Panc1 (cell line): ENCODE measurements around the gene PTK7. TPM values are rescaled to one million over a fixed set of nuclear protein-coding genes. Genes with fewer than 3 reads are reported as not detected.

Source experiments
- ATAC-seq: fragments of 200-7000 bp; cut with Tn5 transposase; 2 replicates; pipeline ENCODE4 v1.9.1; 2020; ENCODE audit warnings: mild to moderate bottlenecking, moderate library complexity
- Bru-seq: library from RNA; stranded (reverse); fragments of 400-500 nt; gene quantifications from one replicate; lab custom pipeline; 2021; lab: Mats Ljungman, UMichigan
- BruChase-seq, 2 experiments: library from RNA; stranded (reverse); fragments of 400-500 nt; gene quantifications; one replicate each; lab custom pipeline; 2021; lab: Mats Ljungman, UMichigan
- BruUV-seq: library from RNA; stranded (reverse); fragments of 400-500 nt; replicated peaks from 2 replicates; lab custom pipeline; 2021; lab: Mats Ljungman, UMichigan
- CTCF ChIA-PET: fragments of 300-600 bp; sonication (Branson Sonifier 250); formaldehyde crosslinking; loops from one replicate; lab custom pipeline; 2022; ENCODE audit warnings: antibody characterized with exemption; lab: Charles Lee
- POLR2A ChIA-PET: fragments of 300-600 bp; sonication (Branson Sonifier 250); formaldehyde crosslinking; loops from one replicate; lab custom pipeline; 2022; ENCODE audit warnings: antibody characterized with exemption; lab: Charles Lee
- DNase-seq: peaks from one replicate; pipeline ENCODE4 v3.0.0-alpha.2; 2010; ENCODE audit warnings: low read depth, low spot score
- H3K27ac ChIP-seq: 2 replicates; pipeline ENCODE4 v1.5.1; 2011; ENCODE audit warnings: mild to moderate bottlenecking, low read length, inconsistent platforms
- H3K27me3 ChIP-seq: fragments of 200-500 bp; sonication (Bioruptor generic); 2 replicates; pipeline ENCODE4 v1.6.0; 2014; ENCODE audit warnings: low read length, inconsistent platforms; ENCODE audit not compliant: control insufficient read depth, insufficient read depth
- H3K36me3 ChIP-seq: fragments of 200-500 bp; sonication (Bioruptor generic); 2 replicates; pipeline ENCODE4 v1.5.1; 2014; ENCODE audit warnings: inconsistent platforms, mild to moderate bottlenecking, low read length, moderate library complexity; ENCODE audit not compliant: control insufficient read depth, insufficient read depth
- H3K4me1 ChIP-seq: 2 replicates; pipeline ENCODE4 v1.5.1; 2011; ENCODE audit warnings: inconsistent platforms, mild to moderate bottlenecking, low read length, moderate library complexity; ENCODE audit not compliant: control insufficient read depth, insufficient read depth
- H3K4me3 ChIP-seq, 2 experiments: 2 replicates each; pipeline ENCODE4 v1.5.1; 2011 to 2012; ENCODE audit warnings: low read depth in 2 of 2, low read length in 2 of 2, mild to moderate bottlenecking in 2 of 2, inconsistent platforms in 1 of 2, moderate library complexity in 1 of 2
- H3K9me3 ChIP-seq: fragments of 200-500 bp; sonication (Bioruptor generic); 2 replicates; pipeline ENCODE4 v1.5.1; 2014; ENCODE audit warnings: low read depth, mild to moderate bottlenecking, inconsistent platforms, low read length, moderate library complexity; ENCODE audit not compliant: control insufficient read depth, insufficient read depth
- POLR2AphosphoS5 ChIP-seq: IDR thresholded peaks from 2 replicates; pipeline ENCODE4 v1.6.1; 2012; ENCODE audit warnings: mild to moderate bottlenecking, low read depth, low read length, moderate library complexity
- SIN3A ChIP-seq: IDR thresholded peaks from 2 replicates; pipeline ENCODE4 v1.6.1; 2012; ENCODE audit warnings: low read depth, mild to moderate bottlenecking, low read length, moderate library complexity, borderline replicate concordance; ENCODE audit not compliant: insufficient read depth
- TCF7L2 ChIP-seq: IDR thresholded peaks from 2 replicates; pipeline ENCODE4 v1.6.1; 2011; ENCODE audit warnings: mild to moderate bottlenecking, low read depth, low read length, inconsistent platforms
- in situ Hi-C: cut with HindIII; loops from 2 replicates; pipeline ENCODE4 v1.10.0; 2016; ENCODE audit warnings: low sequenced_read_pairs, low pct_unique_long_range_greater_than_20kb
- intact Hi-C: fragments of 100-400 bp; cut with micrococcal nuclease; formaldehyde crosslinking; loops from one replicate; pipeline ENCODE4 v1.10.0; 2022; ENCODE audit not compliant: unreplicated experiment
- long read RNA-seq: library from polyadenylated mRNA; unstranded; transcript quantifications from one replicate; pipeline ENCODE4 v2.0.0, GENCODE V29; 2021; ENCODE audit not compliant: unreplicated experiment
- polyA plus RNA-seq: library from polyadenylated mRNA; unstranded; fragments of >200 nt; gene quantifications from one replicate; pipeline ENCODE4 v1.2.1, GENCODE V29; 2012; ENCODE audit warnings: missing spikeins; ENCODE audit not compliant: insufficient read length
- total RNA-seq: library from RNA; stranded (reverse); gene quantifications from one replicate; pipeline ENCODE4 v1.2.1, GENCODE V29; 2021; ENCODE audit not compliant: unreplicated experiment
- TF ChIP-seq, protein P1 (sequence below): fragments of 450-650 bp; IDR thresholded peaks from 2 replicates; pipeline ENCODE4 v1.5.1; 2017; ENCODE audit warnings: mild to moderate bottlenecking
- TF ChIP-seq, protein P2 (sequence below), 2 experiments: IDR thresholded peaks; 2 replicates each; pipeline ENCODE4 v1.6.1; 2011 to 2012; ENCODE audit warnings: low read depth in 2 of 2, control low read depth in 1 of 2, low read length in 1 of 2, mild to moderate bottlenecking in 1 of 2, moderate library complexity in 1 of 2; ENCODE audit not compliant: insufficient read depth in 1 of 2

The PTK7 gene
- total RNA-seq (240 TPM), Bru-seq, nascent RNA (percentile 79 among the genes with signal in this experiment), BruChase-seq, experiment 1, labeled RNA remaining after a 2-hour chase (percentile 76 among the genes with signal in this experiment), BruChase-seq, experiment 2, labeled RNA remaining after a 6-hour chase (percentile 79 among the genes with signal in this experiment)
- 281 TPM for polyA plus RNA-seq
- long read RNA-seq, full-length matches to known transcripts: 217 of 501 reads
- long read RNA-seq, partial matches to known transcripts: 242 of 501 reads
- long read RNA-seq, other reads (novel, unspliced or antisense): 42 of 501 reads

DNA sequence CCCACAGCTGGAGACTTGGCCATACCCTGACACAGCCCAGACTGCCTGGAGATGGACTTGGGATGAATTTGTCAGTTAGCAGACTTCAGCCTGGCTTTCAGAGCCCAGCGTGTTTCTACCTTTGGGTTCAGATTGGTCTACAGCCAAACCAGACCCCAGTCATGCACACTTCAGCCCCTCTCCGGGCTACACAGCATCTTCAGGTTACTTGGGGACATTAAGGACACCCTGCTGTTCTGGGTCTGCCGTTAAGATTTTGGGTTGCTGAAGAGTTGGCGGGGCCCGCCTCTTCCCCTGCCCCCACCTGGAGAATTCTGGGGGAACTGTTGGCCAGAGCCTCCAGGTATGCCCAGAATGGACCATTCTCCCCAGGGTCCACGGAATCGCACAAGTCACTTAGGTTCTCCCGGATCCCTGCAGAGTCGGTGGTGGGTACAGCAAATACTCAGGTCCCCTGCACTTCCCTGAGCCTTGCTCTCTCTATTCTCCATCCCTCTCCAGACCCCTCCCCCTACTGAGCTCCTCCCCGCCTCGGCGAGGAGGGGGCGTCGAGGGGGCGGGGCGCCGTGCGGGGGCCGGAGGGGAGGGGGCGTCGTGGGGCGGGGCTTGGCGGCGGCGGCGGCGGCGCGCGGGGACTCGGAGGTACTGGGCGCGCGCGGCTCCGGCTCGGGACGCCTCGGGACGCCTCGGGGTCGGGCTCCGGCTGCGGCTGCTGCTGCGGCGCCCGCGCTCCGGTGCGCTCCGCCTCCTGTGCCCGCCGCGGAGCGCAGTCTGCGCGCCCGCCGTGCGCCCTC, at the start of gene PTK7:
PTK7 (plus strand) TSS at position 645 of the 794 bp plus-strand sequence. CDS start 175 bp downstream, outside the sequence.
- in situ Hi-C loops: no loop called here
- DNase-seq: no peak

DNA sequence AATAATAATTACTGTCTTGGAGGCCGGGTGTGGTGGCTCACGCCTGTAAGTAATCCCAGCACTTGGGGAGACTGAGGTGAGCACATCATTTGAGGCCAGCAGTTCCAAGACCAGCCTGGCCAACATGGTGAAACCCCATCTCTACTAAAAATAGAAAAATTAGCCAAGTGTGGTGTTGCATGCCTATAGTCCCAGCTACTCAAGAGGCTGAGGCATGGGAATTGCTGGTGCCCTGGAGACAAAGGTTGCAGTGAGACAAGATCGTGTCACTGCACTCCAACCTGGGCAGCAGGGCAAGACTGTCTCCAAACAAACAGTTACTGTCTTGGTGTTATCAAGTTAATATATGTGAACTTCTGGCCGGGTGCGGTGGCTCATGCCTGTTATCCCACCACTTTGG, 49.7 kb upstream of the PTK7 start:
- ATAC-seq: no peak
- Histone ChIP-seq H3K36me3 (peaks cover 7% of the 10 kb centered on the region; the same call in 1 of the 2 replicates), H3K27ac (no peak overlapping the region), H3K4me1 (peaks cover 5% of the 10 kb centered on the region; the same call in 1 of the 2 replicates), H3K4me3 (no peak overlapping the region), H3K9me3 (no peaks in the 10 kb centered on the region), H3K27me3 (no peaks in the 10 kb centered on the region)
- in situ Hi-C loops: no loop called here
- ChIA-PET CTCF (no interaction called here), POLR2A (no interaction called here)
- no TSS peak for BruUV-seq
- TF ChIP-seq, protein P1, sequence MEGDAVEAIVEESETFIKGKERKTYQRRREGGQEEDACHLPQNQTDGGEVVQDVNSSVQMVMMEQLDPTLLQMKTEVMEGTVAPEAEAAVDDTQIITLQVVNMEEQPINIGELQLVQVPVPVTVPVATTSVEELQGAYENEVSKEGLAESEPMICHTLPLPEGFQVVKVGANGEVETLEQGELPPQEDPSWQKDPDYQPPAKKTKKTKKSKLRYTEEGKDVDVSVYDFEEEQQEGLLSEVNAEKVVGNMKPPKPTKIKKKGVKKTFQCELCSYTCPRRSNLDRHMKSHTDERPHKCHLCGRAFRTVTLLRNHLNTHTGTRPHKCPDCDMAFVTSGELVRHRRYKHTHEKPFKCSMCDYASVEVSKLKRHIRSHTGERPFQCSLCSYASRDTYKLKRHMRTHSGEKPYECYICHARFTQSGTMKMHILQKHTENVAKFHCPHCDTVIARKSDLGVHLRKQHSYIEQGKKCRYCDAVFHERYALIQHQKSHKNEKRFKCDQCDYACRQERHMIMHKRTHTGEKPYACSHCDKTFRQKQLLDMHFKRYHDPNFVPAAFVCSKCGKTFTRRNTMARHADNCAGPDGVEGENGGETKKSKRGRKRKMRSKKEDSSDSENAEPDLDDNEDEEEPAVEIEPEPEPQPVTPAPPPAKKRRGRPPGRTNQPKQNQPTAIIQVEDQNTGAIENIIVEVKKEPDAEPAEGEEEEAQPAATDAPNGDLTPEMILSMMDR: no peak
- TF ChIP-seq POLR2AphosphoS5 (no peak), TCF7L2 (no peak), SIN3A (no peak)
- TF ChIP-seq, protein P2, sequence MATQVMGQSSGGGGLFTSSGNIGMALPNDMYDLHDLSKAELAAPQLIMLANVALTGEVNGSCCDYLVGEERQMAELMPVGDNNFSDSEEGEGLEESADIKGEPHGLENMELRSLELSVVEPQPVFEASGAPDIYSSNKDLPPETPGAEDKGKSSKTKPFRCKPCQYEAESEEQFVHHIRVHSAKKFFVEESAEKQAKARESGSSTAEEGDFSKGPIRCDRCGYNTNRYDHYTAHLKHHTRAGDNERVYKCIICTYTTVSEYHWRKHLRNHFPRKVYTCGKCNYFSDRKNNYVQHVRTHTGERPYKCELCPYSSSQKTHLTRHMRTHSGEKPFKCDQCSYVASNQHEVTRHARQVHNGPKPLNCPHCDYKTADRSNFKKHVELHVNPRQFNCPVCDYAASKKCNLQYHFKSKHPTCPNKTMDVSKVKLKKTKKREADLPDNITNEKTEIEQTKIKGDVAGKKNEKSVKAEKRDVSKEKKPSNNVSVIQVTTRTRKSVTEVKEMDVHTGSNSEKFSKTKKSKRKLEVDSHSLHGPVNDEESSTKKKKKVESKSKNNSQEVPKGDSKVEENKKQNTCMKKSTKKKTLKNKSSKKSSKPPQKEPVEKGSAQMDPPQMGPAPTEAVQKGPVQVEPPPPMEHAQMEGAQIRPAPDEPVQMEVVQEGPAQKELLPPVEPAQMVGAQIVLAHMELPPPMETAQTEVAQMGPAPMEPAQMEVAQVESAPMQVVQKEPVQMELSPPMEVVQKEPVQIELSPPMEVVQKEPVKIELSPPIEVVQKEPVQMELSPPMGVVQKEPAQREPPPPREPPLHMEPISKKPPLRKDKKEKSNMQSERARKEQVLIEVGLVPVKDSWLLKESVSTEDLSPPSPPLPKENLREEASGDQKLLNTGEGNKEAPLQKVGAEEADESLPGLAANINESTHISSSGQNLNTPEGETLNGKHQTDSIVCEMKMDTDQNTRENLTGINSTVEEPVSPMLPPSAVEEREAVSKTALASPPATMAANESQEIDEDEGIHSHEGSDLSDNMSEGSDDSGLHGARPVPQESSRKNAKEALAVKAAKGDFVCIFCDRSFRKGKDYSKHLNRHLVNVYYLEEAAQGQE (IDR thresholded peaks at IDR 0.05; ENCODE audit: insufficient read depth in 1 of 2, low read depth in 2 of 2, low read length in 1 of 2): no peak
- DNase-seq: no peak
- intact Hi-C loops: no loop called here

More for the DNA sequence above, at the start of gene PTK7:
- Histone ChIP-seq H3K36me3 (peaks cover 3% of the 10 kb centered on the region; the same call in 1 of the 2 replicates), H3K27me3 (no peaks in the 10 kb centered on the region), H3K9me3 (no peaks in the 10 kb centered on the region), H3K4me3 (peak within 1 kb of the TSS; percentile 90 to 91), H3K27ac (peak within 1 kb of the TSS; percentile 91), H3K4me1 (peaks cover 25% of the 10 kb centered on the region)
- ChIA-PET POLR2A (interaction anchor here (0.5 kb wide), 2 partner anchors 192 to 624 kb away, joined by 3 to 15 read pairs; partner anchors contain the start of gene TRERF1), CTCF (no interaction called here)
- BruUV-seq: no TSS peak
- ATAC-seq: peak; percentile 86
- intact Hi-C loops: loop anchor here (5.0 kb wide), 1 partner anchor 66 kb away; no protein-coding TSS in a partner anchor
- TF ChIP-seq TCF7L2 (no peak), SIN3A (no peak; the same call in 1 of the 2 replicates), POLR2AphosphoS5 (no peak)
- TF ChIP-seq, protein P1: no peak
- TF ChIP-seq, protein P2 (IDR thresholded peaks at IDR 0.05; ENCODE audit: insufficient read depth in 1 of 2, low read depth in 2 of 2, low read length in 1 of 2): no peak
